MG63 (cell line): ENCODE data around the gene PLB1. TPM values are rescaled to one million over a fixed set of nuclear protein-coding genes. Genes with fewer than 3 reads are reported as not detected.

Source experiments
- DNase-seq: peaks from one replicate; pipeline ENCODE4 v3.0.0-alpha.2; 2020
- H3K27me3 ChIP-seq: fragments of 250-450 bp; sonication (Bioruptor Pico); 2 replicates; pipeline ENCODE4 v1.5.1; 2020; ENCODE audit warnings: mild to moderate bottlenecking, moderate library complexity
- H3K36me3 ChIP-seq: fragments of 250-450 bp; sonication (Bioruptor Pico); 2 replicates; pipeline ENCODE4 v1.5.1; 2020; ENCODE audit warnings: mild to moderate bottlenecking, moderate library complexity
- H3K4me3 ChIP-seq: fragments of 250-450 bp; sonication (Bioruptor Pico); 2 replicates; pipeline ENCODE4 v1.5.1; 2020; ENCODE audit warnings: mild to moderate bottlenecking, moderate library complexity
- H3K9me3 ChIP-seq: fragments of 250-450 bp; sonication (Bioruptor Pico); 2 replicates; pipeline ENCODE4 v1.5.1; 2020; ENCODE audit warnings: mild to moderate bottlenecking, moderate library complexity
- total RNA-seq: library from RNA; depleted of rRNA; stranded (reverse); fragments of >200 nt; shearing (Covaris generic); gene quantifications from 2 replicates; pipeline ENCODE4 v1.2.3, GENCODE V29; 2014; ENCODE audit warnings: low replicate concordance

The PLB1 gene
- total RNA-seq, 1 experiment from 2014 or later: not detected

DNA sequence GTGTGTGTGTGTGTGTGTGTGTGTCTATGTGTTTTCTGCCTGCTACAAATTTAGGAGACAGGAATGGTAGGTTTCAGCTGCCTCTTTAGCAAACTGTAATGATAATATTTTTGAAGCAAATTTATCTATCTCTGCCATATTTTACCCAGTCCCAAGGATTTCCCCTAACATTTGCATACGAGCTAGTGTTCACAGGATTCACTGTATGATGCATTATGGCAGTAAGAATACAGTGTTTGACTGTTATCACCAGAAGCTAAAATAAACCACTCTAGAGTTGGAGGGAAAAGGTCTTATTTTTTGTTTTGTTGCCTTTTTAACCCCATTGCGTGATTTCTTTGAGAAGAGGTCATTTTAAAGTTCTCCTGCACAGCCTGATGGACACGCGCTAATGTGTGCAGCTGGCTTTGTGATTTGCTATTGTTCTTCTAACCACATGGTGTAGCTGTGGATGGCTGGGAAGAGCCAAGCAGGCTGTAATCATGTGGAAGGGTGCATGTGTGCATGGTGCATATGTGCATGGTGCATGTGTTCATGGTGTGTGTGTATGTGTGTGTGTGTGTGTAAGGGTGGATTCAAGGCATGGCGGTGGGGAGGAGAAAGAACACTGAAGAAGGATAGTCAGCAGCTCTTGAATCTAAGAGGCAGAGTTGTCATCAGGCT is 62.4 kb downstream of the PLB1 start:
- no peak overlapping the region for H3K4me3 ChIP-seq
- H3K36me3 ChIP-seq: no peaks in the 10 kb centered on the region
- H3K9me3 ChIP-seq: no peaks in the 10 kb centered on the region
- no peaks in the 10 kb centered on the region for H3K27me3 ChIP-seq
- no peak for DNase-seq

DNA sequence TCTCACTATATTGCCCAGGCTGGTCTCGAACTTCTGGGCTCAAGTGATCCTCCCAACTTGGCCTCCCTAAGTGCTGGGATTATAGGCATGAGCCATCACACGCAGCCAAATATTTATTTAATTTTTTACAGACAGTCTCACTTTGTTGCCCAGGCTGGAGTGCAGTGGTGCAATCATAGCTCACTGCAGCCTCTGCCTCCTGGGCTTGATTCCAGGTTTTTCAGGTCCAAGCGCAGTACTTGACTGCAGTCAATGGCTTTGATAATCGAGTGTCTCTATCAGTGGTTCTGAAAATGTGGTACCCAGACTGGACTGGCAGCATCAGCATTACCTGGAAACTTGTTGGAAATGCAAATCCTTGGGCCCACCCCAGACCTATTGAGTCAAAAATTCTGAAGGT is 63.1 kb downstream of the PLB1 start:
- Histone ChIP-seq H3K9me3 (no peaks in the 10 kb centered on the region), H3K27me3 (no peaks in the 10 kb centered on the region), H3K4me3 (no peak overlapping the region), H3K36me3 (no peaks in the 10 kb centered on the region)
- no peak for DNase-seq

DNA sequence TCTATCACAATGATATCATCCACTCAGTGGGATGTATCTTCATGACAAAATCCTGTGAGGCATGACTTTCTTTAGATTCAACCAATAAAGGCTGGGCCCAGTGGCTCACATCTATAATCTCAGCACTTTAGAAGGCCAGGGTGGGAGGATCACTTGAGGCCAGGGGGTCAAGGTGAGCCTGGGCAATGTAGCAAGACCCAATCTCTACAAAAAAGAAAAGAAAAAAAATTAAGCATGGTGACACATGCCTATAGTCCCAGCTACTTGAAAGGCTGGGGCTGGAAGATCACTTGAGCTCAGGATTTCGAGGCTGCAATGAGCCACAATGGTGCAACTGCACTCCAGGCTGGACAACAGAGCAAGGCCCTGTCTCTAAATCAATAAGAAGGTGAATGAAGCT is 68.0 kb downstream of the PLB1 start:
- H3K9me3 ChIP-seq: no peaks in the 10 kb centered on the region
- no peak for DNase-seq
- H3K27me3 ChIP-seq: no peaks in the 10 kb centered on the region
- H3K4me3 ChIP-seq: no peak overlapping the region
- H3K36me3 ChIP-seq: no peaks in the 10 kb centered on the region

DNA sequence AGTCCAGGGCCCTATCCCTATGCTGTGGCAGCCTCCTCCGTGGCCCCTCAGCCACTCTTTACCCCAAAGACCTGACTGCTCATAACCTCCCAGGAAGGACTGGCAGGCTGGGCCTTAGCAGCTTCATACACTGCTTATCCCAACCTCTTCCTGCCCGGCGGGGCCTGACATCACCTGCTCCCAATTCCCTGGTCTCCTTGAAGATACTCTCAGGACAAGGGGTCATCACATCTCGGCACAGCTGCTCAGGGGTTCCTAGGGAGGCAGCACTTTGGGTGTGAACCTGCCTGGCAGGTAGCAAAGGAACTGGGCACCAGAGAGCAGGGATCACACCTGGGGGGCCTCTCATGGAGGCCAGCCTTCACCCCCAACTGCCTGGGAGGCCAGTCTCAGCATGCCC is 68.5 kb downstream of the PLB1 start:
- Histone ChIP-seq H3K27me3 (no peaks in the 10 kb centered on the region), H3K36me3 (no peaks in the 10 kb centered on the region), H3K9me3 (no peaks in the 10 kb centered on the region), H3K4me3 (no peak overlapping the region)
- DNase-seq: no peak

DNA sequence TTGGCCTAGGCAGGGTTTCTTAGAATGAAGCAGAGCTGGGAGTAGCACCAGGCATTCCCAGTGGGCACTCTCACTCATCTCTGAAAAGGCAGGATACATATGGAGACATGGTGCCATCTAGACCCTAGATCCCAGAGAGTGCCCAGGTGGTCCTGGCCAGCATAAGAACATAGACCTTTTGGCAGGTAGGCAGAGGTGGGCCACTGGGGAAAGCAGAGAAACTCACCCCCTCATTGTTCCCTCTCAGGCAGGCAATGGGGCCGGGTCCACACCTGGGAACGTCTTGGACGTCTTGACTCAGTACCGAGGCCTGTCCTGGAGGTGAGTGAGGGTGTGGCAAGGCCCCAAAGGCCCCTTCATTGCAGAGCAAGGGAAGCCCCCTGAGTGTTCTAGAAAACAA is 69.2 kb downstream of the PLB1 start:
- H3K36me3 ChIP-seq: no peaks in the 10 kb centered on the region
- no peak for DNase-seq

DNA sequence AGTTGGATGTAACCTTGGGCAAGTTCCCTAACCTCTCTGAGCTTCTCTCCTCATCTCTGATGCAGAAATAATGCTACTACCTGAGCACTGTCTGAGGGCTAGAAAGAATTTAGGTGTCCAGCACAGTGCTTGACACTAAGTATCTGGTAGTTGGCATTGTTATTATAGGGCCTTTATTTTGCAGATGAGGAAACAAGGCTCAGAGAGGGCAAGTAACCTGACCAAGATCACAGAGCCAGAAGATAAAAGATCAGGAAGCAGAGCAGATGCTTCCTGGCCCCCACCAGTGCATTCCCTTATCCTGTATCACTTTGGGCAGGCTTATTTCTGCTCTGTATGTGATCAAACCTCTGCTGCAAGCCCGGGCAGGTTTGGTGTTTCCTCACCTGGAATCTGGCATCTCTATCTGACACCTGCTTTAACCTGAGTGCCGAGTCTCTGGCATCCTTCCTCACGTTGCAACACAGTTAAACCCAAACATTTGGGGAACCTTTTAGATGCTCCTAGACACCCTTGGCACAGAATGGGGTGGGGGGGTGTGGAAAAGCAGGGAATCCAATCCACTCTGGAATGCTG is 69.9 kb downstream of the PLB1 start:
- H3K9me3 ChIP-seq: 0 out of 2 replicates have a peak, but pooled peaks cover under 1% of the 10 kb centered on the region
- no peak overlapping the region for H3K4me3 ChIP-seq
- no peaks in the 10 kb centered on the region for H3K36me3 ChIP-seq
- H3K27me3 ChIP-seq: no peaks in the 10 kb centered on the region
- no peak for DNase-seq

More for the DNA sequence above, 69.2 kb downstream of the PLB1 start:
- Histone ChIP-seq H3K4me3 (no peak overlapping the region), H3K27me3 (no peaks in the 10 kb centered on the region), H3K9me3 (no peaks in the 10 kb centered on the region)

DNA sequence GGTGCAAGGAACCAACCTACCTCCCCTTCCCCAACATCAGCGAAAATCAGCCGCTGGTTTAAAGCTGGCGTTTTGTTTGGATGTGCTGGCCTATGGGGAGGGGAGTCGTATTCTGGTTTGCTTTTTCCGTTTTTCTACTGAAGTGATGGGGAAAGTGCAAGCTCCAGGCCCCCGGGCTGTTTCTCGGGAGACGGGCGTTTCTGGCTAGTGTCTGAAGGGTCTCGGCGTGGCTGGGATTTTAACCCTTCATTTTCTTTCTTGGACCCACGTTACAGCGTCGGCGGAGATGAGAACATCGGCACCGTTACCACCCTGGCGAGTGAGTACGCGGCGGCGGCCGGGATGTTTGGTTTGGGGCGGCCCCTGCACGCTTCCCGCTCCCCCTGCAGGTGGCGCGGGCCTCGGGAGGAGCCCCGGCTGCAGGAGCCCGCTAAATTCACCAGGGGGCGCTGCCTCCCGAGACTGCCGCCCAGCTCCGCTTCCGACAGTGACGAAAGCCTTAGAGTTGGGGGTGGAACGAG is 70.7 kb downstream of the PLB1 start:
- Histone ChIP-seq H3K36me3 (no peaks in the 10 kb centered on the region), H3K4me3 (peak overlapping the region; percentile 45), H3K27me3 (no peaks in the 10 kb centered on the region), H3K9me3 (0 out of 2 replicates have a peak, but pooled peaks cover 2% of the 10 kb centered on the region)
- peak; percentile 79 for DNase-seq

DNA sequence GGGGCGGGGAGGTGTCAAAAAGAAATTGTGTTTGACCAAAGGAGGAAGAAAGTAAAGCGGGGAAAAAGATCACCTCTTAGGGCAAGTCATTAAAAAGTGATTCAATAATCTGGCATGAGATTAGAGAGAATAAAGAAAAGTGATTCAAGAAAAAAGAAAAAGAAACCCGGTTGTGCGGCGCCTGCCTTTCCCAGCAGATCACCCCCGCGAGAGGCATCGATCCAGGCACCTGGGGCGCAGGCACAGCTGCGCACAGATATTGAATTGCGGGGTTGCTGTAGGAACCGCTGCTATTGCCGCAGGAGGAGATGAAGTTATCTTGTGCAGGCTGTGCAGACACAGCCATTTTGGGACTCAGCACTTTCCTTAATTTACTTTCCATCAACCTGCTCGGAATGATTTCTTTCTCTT is 71.2 kb downstream of the PLB1 start:
- Histone ChIP-seq H3K27me3 (no peaks in the 10 kb centered on the region), H3K36me3 (no peaks in the 10 kb centered on the region), H3K4me3 (peak overlapping the region; percentile 45), H3K9me3 (0 out of 2 replicates have a peak, but pooled peaks cover 2% of the 10 kb centered on the region)
- DNase-seq: peak; percentile 56

DNA sequence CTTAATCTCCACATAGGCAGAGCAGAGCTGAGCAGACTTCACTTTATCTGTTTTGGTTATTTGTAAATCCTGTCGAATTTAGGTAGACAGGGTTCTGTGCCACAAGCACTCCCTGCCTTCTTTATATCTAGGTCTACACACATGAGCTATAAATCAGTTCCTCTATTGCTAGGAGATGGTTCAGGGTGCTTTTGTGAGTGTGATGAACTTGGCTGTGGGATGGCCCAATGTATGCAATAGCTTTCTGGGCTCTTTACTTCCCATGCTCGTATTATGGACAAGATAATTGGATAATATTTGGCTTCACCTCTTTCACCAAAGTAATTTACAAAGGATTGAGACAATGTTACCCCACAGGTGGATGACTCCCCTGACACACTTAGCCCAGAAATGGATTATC is 72.2 kb downstream of the PLB1 start:
- no peak for DNase-seq
- Histone ChIP-seq H3K36me3 (no peaks in the 10 kb centered on the region), H3K9me3 (0 out of 2 replicates have a peak, but pooled peaks cover 2% of the 10 kb centered on the region), H3K27me3 (no peaks in the 10 kb centered on the region), H3K4me3 (no peak overlapping the region)

DNA sequence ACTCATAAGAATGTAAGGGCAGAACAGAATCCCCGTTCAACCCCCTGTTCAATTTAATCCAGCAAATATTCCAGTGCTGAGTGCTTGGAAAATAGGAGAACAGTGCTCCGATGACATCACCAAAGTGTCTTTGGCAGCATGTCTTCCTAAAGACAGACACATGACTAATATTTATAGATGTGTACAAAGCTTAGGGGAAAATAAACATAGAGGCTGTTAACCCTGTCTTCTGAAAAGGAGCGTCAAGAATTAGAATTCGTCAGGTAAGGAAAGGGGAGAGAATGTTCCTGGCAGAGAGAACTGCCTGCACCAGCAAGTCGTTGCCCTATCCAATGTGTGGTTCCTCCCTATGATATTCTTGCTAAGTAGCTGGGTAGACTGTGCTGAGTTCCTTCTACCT is 72.7 kb downstream of the PLB1 start:
- peak; percentile 52 for DNase-seq
- H3K9me3 ChIP-seq: 0 out of 2 replicates have a peak, but pooled peaks cover 2% of the 10 kb centered on the region

DNA sequence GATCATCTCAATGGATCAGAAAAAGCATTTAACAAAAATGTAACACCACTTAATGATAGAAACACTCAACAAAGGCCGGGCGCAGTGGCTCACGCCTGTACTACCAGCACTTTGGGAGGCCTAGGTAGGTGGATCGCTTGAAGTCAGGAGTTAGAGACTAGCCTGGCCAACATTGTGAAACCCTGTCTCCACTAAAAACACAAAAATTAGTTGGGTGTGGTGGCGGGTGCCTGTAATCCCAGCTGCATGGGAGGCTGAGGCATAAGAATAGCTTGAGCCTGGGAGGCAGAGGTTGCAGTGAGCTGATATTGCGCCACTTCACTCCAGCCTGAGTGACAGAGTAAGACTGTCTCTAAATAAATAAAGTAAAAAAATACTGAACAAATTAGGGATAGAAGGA is 74.6 kb downstream of the PLB1 start:
- Histone ChIP-seq H3K27me3 (no peaks in the 10 kb centered on the region), H3K4me3 (no peak overlapping the region), H3K9me3 (0 out of 2 replicates have a peak, but pooled peaks cover 2% of the 10 kb centered on the region), H3K36me3 (no peaks in the 10 kb centered on the region)
- DNase-seq: no peak

More for the DNA sequence above, 72.7 kb downstream of the PLB1 start:
- Histone ChIP-seq H3K36me3 (no peaks in the 10 kb centered on the region), H3K4me3 (no peak overlapping the region), H3K27me3 (no peaks in the 10 kb centered on the region)

DNA sequence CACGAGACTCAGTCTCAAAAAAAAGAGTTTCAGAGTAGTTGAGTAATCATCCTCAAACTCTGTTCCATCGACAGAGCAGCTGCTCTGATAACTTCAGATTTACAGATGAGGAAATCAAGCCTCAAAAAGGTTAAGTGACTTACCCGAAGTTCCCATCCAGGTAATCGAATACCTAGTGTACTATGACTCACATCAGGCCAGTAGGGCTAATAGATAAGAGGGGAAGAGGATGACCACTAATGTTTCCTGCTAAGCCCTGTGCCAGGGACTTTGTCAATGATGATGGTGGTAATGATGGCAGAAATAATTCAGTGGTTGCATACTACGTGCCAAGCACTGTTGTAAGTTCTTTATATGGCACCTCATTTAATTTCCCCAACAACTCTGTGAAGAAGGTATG is 80.9 kb downstream of the PLB1 start:
- DNase-seq: no peak
- Histone ChIP-seq H3K36me3 (no peaks in the 10 kb centered on the region), H3K4me3 (no peak overlapping the region), H3K9me3 (no peaks in the 10 kb centered on the region), H3K27me3 (no peaks in the 10 kb centered on the region)

DNA sequence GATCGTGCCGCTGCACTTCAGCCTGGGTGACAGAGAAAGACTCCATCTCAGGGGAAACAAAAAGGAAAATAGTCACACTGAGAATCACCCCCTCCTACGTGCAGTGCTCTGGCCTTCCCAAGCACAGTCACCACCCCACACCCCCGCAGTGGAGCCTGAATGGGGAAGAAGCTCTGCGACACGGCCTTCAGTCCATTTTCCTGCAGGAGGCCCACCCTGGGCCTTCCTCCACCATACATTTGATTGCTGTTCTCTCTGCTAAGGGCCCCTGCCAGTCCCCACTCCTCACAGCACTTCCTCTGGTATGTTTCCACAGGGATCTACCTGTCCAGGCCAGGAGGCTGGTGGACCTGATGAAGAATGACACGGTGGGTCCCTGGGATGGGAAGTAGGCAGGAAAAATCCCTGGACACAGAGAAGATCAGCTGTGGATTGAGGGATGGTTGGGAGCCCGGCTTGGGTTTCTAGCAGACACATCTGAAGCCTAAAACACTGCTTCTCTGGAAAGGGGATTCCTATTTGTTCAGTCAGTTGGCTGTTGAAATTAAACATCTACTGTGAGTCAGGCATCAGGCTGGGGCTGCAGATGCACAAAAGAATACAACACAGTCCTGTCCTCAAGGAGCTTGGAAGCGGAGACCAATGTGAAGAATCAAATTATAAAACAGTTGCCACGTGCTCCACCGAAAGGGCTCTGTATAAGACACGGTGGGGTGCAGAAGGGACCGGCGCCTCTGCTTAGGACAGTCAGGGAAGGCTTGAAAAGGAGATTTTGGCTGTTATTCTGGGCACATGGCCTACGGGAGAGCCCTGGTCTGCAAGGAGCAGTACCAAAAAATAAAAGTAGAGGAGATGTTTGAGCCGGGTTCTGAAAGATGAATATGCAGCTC is 82.2 kb downstream of the PLB1 start:
- Histone ChIP-seq H3K9me3 (no peaks in the 10 kb centered on the region), H3K36me3 (no peaks in the 10 kb centered on the region), H3K4me3 (no peak overlapping the region), H3K27me3 (no peaks in the 10 kb centered on the region)
- no peak for DNase-seq

DNA sequence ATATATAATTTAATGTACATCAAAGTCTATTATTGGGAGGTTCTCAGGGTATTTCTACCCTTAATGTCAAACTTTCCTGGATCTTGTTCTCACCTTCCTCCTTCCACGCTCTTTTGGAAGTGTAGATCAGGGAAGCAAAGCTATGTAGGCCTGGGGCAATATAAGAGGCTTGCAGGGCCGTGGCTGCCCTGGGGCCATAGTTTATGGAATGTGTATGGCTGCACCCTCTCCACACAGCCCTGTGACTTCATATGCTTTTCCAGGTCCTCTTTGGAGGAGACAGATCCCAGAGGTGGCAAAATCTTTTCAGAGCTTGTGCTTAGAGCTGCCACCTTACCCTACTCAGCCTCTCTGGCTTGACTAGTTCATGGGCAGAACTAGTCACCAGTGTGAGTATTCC is 82.9 kb downstream of the PLB1 start:
- no peaks in the 10 kb centered on the region for H3K27me3 ChIP-seq
- H3K9me3 ChIP-seq: no peaks in the 10 kb centered on the region
- H3K36me3 ChIP-seq: no peaks in the 10 kb centered on the region
- no peak overlapping the region for H3K4me3 ChIP-seq
- DNase-seq: no peak

DNA sequence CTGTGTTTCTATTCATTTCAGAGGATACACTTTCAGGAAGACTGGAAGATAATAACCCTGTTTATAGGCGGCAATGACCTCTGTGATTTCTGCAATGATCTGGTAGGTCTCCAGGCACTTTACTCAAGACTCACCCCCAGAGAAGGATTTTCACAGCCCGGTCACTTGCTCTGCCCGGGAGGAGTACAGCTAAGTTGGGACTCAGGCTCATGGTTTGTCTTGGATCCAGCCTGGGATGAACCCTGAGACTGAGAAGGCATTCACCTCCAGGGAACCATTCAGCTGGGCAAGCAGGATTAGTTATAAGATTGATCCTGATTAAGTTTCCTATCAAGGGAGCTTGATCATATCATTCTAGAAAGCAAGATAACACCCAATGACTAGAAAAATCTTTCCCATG is 83.7 kb downstream of the PLB1 start:
- Histone ChIP-seq H3K4me3 (no peak overlapping the region), H3K27me3 (no peaks in the 10 kb centered on the region), H3K36me3 (no peaks in the 10 kb centered on the region), H3K9me3 (no peaks in the 10 kb centered on the region)
- no peak for DNase-seq

DNA sequence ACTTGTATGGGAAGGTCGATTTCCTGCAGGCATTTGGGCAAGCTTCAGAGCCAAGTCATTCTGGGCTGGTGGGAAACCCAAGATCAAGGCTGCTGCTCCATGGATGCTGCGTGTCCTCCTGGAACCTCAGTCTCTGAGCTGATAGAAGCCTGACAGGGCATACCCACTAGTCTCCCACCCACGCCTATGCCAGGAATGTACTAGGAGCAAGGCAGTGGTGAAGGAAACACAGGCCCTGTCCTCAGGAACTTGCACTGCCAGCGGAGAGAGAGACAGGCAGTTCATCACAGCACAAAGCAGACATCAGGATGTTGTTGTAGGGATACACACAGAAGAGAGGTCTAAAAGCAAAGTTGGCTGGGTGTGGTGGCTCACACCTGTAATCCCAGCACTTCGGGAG is 84.2 kb downstream of the PLB1 start:
- H3K9me3 ChIP-seq: no peaks in the 10 kb centered on the region
- H3K36me3 ChIP-seq: no peaks in the 10 kb centered on the region
- no peak for DNase-seq
- H3K27me3 ChIP-seq: no peaks in the 10 kb centered on the region
- no peak overlapping the region for H3K4me3 ChIP-seq

DNA sequence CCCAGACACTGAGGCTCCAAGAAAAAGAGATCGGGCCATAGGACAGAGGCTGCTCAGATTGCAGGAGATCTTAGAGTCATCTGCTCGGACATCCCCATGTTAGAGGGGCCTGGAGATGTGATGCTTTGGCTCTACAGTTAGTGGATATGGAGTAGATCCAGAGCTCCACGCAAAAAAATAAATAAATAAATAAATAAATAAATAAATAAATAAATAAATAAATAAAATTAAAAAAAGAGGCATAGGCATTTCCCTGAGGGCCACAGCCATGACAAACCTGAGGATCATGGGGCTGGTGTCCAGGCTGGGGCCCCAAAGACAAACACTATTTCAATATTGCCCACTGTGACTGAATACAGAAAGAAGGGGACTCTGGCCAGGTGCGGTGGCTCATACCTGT is 85.5 kb downstream of the PLB1 start:
- H3K9me3 ChIP-seq: no peaks in the 10 kb centered on the region
- H3K27me3 ChIP-seq: no peaks in the 10 kb centered on the region
- no peaks in the 10 kb centered on the region for H3K36me3 ChIP-seq
- no peak overlapping the region for H3K4me3 ChIP-seq
- DNase-seq: no peak
